ENCODE results near the gene TMEM260. TPM values are rescaled to one million over a fixed set of nuclear protein-coding genes. Genes with fewer than 3 reads are reported as not detected.

TMEM260 gene
- total and polyA plus RNA-seq, 8 donors: 8.0 to 17.4 (median 11.3) TPM

DNA sequence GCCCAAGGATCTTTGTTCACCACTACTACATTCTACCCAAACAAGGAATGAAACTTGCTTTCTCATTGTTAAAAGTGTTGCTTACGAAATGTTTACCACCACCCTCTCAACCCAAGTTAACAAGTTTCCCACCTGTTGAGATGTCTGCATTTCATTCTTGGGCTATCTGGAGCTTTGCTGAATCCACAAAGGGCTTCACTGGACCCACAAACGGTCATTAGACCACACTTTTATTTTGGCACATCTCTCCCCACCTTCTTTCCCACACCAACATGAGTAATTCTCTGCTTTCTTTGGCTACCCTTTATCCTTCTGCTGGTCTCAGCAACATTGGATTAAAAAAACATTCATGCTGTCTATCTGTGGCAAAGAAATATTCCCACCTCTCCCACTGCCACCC lies 78.0 kb downstream of the TMEM260 start:
- DNase-seq (no peak), FAIRE-seq (no peak), ATAC-seq (no peak)
- no peaks in the 10 kb centered on the region for H3K27me3 ChIP-seq
- H3K4me3 ChIP-seq: no peak overlapping the region
- intact Hi-C loops (cut with DNase I): no loop called here
- peaks cover 0 to 7% (median 4%) of the 10 kb centered on the region in 3 donors for H3K4me1 ChIP-seq
- WGBS, 2 donors: 77 to 83% methylated on average over 2 of the region's 2 CpGs
- no peak overlapping the region for H3K27ac ChIP-seq
- no peaks in the 10 kb centered on the region for H3K9me3 ChIP-seq
- TF ChIP-seq, protein P1, sequence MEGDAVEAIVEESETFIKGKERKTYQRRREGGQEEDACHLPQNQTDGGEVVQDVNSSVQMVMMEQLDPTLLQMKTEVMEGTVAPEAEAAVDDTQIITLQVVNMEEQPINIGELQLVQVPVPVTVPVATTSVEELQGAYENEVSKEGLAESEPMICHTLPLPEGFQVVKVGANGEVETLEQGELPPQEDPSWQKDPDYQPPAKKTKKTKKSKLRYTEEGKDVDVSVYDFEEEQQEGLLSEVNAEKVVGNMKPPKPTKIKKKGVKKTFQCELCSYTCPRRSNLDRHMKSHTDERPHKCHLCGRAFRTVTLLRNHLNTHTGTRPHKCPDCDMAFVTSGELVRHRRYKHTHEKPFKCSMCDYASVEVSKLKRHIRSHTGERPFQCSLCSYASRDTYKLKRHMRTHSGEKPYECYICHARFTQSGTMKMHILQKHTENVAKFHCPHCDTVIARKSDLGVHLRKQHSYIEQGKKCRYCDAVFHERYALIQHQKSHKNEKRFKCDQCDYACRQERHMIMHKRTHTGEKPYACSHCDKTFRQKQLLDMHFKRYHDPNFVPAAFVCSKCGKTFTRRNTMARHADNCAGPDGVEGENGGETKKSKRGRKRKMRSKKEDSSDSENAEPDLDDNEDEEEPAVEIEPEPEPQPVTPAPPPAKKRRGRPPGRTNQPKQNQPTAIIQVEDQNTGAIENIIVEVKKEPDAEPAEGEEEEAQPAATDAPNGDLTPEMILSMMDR (IDR thresholded peaks at IDR 0.05): no peak
- H3K36me3 ChIP-seq: no peaks in the 10 kb centered on the region

DNA sequence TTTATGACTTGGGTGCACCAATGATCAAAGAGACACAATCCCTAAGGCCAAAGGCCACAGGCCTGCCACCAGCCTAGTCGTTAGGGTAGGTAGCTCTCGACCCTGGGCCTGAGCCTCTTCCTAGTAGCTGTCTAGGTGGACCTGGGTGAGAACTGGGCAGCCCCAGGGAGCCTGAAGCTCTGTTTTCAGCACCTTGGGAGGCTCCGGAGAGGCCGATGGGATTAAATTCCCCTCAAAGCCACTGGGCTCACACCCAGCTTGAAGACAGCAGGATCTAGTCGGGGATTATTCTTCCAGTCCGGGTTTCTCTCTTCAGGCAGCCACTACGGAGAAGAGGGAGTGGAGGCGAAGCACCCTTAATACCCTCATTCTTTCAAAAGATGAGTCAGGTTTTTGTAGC lies 79.8 kb downstream of the TMEM260 start:
- intact Hi-C loops (cut with DNase I): no loop called here
- DNase-seq (no peak), FAIRE-seq (no peak), ATAC-seq (peak in 1 of 4 donors; percentile 15)
- TF ChIP-seq, protein P1 (IDR thresholded peaks at IDR 0.05): no peak
- no peak overlapping the region for H3K27ac ChIP-seq
- no peaks in the 10 kb centered on the region for H3K36me3 ChIP-seq
- no peaks in the 10 kb centered on the region for H3K9me3 ChIP-seq
- H3K27me3 ChIP-seq: no peaks in the 10 kb centered on the region
- WGBS, 2 donors: 58 to 59% methylated on average over 8 of the region's 8 CpGs
- no peak overlapping the region for H3K4me3 ChIP-seq
- peaks cover 0 to 7% (median 4%) of the 10 kb centered on the region in 3 donors for H3K4me1 ChIP-seq

DNA sequence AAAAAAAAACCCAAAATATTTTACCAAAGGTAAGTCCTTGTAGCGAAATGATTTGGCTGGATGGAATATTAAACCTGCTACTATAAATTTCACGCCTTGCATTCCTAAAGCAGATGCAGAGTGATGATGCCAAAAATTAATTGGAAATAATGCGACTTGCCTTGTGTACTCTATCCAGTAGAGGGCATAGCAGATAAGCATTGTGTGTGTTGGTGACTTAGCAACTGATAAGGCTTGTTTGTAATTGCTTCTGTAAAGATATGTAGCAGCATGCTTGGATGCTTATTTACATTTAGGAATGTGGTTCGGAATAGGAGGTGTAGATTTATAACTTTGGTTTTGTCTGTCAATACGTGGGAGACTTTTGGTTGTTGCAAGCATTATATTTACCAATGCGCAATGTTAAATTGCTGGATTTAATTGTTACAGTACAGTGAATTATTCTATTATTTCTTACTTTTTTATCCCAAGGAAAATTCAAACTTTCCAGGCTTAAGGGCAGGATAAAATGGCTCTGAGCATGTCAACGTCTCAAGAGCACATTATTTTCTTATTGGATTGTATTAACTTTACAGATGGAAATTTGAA lies 80.5 kb downstream of the TMEM260 start:
- ATAC-seq: peak; percentile 90 to 97 (median 94)
- Histone ChIP-seq H3K27ac (no peak overlapping the region), H3K9me3 (no peaks in the 10 kb centered on the region), H3K4me3 (no peak overlapping the region), H3K27me3 (no peaks in the 10 kb centered on the region), H3K36me3 (no peaks in the 10 kb centered on the region), H3K4me1 (peaks cover 0 to 7% (median 4%) of the 10 kb centered on the region in 3 donors)
- intact Hi-C loops (cut with DNase I): no loop called here
- TF ChIP-seq, protein P1 (IDR thresholded peaks at IDR 0.05): peak in 3 of 4 donors; percentile 37
- DNase-seq: no peak
- no peak for FAIRE-seq
- 21 to 22% methylated on average over 7 of the region's 7 CpGs for WGBS, 2 donors

DNA sequence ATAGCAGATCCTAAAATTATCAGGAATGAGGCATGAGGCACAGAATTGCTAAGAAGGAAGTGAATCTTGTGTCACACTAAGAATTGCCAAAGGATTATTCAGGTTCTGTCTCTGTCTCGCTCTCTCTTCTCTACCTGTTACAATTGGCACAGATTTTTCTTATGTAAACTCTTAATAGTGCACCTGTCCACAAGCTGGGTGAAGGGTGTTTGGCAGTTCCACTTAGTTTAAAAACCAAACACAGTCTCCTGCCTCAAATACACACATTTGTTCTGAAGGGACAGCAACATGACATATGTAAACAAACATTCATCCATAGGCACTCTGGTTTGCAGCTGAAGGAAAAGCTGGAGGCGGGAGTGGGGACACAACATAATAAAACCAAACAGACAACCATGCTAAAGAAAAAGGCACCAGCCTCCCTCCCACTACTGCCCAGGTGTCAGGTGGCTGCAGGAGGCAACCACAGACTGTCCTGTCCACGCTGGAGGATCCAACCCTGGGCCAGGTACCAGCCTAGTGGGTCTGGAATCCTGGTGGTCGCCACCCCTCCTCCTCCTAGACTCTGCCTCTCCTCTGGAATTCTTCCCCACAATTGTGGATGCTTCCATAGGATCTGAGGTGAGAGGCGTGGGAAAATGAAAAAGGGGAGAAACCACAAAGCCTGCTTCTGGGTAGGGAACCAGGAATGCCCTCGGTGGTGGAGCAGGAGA lies 81.2 kb downstream of the TMEM260 start:
- ATAC-seq: peak; percentile 33 to 58 (median 51)
- no peaks in the 10 kb centered on the region for H3K36me3 ChIP-seq
- WGBS, 2 donors: 62 to 64% methylated on average over 6 of the region's 6 CpGs
- H3K9me3 ChIP-seq: no peaks in the 10 kb centered on the region
- no peaks in the 10 kb centered on the region for H3K27me3 ChIP-seq
- H3K4me1 ChIP-seq: peaks cover 0 to 7% (median 4%) of the 10 kb centered on the region in 3 donors
- H3K27ac ChIP-seq: no peak overlapping the region
- no peak overlapping the region for H3K4me3 ChIP-seq
- intact Hi-C loops (cut with DNase I): no loop called here
- DNase-seq: no peak
- TF ChIP-seq, protein P1 (IDR thresholded peaks at IDR 0.05): no peak
- no peak for FAIRE-seq

DNA sequence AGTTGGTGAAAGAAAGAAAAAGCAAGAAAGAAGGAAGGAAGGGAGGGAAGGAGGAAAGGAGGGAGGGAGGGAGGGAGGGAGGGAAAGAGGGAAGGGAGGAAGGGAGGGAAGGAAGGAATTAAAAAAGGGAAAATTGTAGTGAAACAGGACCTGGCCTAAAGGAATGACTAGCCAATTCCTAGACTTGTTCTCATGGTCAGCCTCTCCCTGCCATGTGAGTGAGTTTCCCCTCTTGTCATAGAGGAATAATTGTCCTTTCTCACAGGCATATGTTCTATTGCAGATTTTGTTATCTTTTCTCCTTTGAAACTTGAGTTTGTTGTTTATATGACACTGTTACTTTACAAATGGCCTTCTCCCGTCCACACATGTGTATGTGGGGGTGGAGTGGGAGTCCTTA lies 81.9 kb downstream of the TMEM260 start:
- TF ChIP-seq, protein P1 (IDR thresholded peaks at IDR 0.05): no peak
- FAIRE-seq (no peak), DNase-seq (no peak), ATAC-seq (no peak)
- H3K4me3 ChIP-seq: no peak overlapping the region
- no peaks in the 10 kb centered on the region for H3K27me3 ChIP-seq
- no peaks in the 10 kb centered on the region for H3K9me3 ChIP-seq
- peaks cover 0 to 7% (median 4%) of the 10 kb centered on the region in 3 donors for H3K4me1 ChIP-seq
- intact Hi-C loops (cut with DNase I): no loop called here
- WGBS, 2 donors: 78 to 81% methylated on average over 1 of the region's 1 CpG
- no peaks in the 10 kb centered on the region for H3K36me3 ChIP-seq
- no peak overlapping the region for H3K27ac ChIP-seq

Data from pancreas (tissue), 10 donors.